Transverse colon (tissue), 4 donors: ENCODE data around the gene FAF2. TPM values are rescaled to one million over a fixed set of nuclear protein-coding genes. Genes with fewer than 3 reads are reported as not detected.

Experiments used
- DNase-seq: peaks from one replicate; pipeline ENCODE4 v3.0.0-alpha.2; 2019
- H3K27ac ChIP-seq, 4 donors: fragments of 200-600 bp; sonication (generic); 2 replicates each; pipeline ENCODE4 v1.5.1; 2016 to 2018; ENCODE audit warnings: inconsistent platforms in 4 of 4
- H3K27me3 ChIP-seq: fragments of 200-600 bp; sonication (generic); 2 replicates; pipeline ENCODE4 v1.5.1; 2017; ENCODE audit warnings: inconsistent platforms
- H3K36me3 ChIP-seq, 4 donors: fragments of 200-600 bp; sonication (generic); 2 replicates each; pipeline ENCODE4 v1.5.1; 2017 to 2019; ENCODE audit warnings: inconsistent platforms in 4 of 4
- H3K4me1 ChIP-seq, 4 donors: fragments of 200-600 bp; sonication (generic); 2 replicates each; pipeline ENCODE4 v1.5.1; 2017 to 2020; ENCODE audit warnings: inconsistent platforms in 4 of 4
- H3K4me3 ChIP-seq, 4 donors: fragments of 200-600 bp; sonication (generic); 1 replicate in 1 of 4; 2 replicates in 3 of 4; pipeline versions ENCODE4 v1.5.1 to v1.6.1; 2017 to 2019; ENCODE audit warnings: inconsistent platforms in 4 of 4
- H3K9me3 ChIP-seq, 2 donors: fragments of 200-600 bp; sonication (generic); 2 replicates each; pipeline ENCODE4 v1.5.1; 2017 to 2019; ENCODE audit warnings: inconsistent platforms in 2 of 2
- EP300 ChIP-seq: sonication (generic); formaldehyde crosslinking; IDR thresholded peaks from one replicate; pipeline ENCODE4 v1.6.1; 2017; ENCODE audit warnings: antibody characterized with exemption, low read depth
- POLR2A ChIP-seq: fragments of 450-650 bp; IDR thresholded peaks from one replicate; pipeline ENCODE4 v1.6.1; 2016; ENCODE audit warnings: antibody characterized with exemption, mild to moderate bottlenecking, moderate library complexity
- POLR2AphosphoS5 ChIP-seq, 3 donors: sonication (generic); formaldehyde crosslinking; IDR thresholded peaks; one replicate each; pipeline ENCODE4 v1.6.1; 2016; ENCODE audit warnings: antibody characterized with exemption in 3 of 3
- WGBS, 2 donors: methylation state at CpG; one replicate each; pipeline ENCODE4 v1.1.5; 2018; ENCODE audit warnings: low coverage in 1 of 2; 5-methylcytosine and 5-hydroxymethylcytosine counted together
- in situ Hi-C, 4 donors: fragments of 200-750 bp; cut with MboI; loops; one replicate each; pipeline versions ENCODE4 v1.15.0 to v1.15.1; 2017; ENCODE audit warnings: low sequenced_read_pairs in 3 of 4, low pct_ligation_motif_present in 1 of 4, low pct_unique_long_range_greater_than_20kb in 1 of 4
- intact Hi-C: fragments of 100-400 bp; cut with DNase I; formaldehyde crosslinking; loops from one replicate; pipeline ENCODE4 v1.15.1; 2023; ENCODE audit warnings: low total_unique reads
- small RNA-seq, 4 donors: library from RNA; depleted of rRNA; stranded (forward); fragments of <200 nt; gene quantifications; one replicate each; pipeline ENCODE3, GENCODE V24; 2016
- total RNA-seq, 4 donors: library from RNA; depleted of rRNA; stranded (reverse); fragments of >200 nt; gene quantifications; one replicate each; pipeline ENCODE4 v1.1.0, GENCODE V29; 2016
- TF ChIP-seq, protein P1 (sequence below), 5 experiments: fragments of 200-600 bp in 3 of 5; fragments of 450-650 bp in 2 of 5; sonication (generic) in 3 of 5; IDR thresholded peaks; 1 replicate in 2 of 5; 2 replicates in 3 of 5; pipeline ENCODE4 v1.5.1; 2016 to 2017; ENCODE audit warnings: antibody characterized with exemption in 5 of 5, inconsistent platforms in 3 of 5, mild to moderate bottlenecking in 2 of 5, moderate library complexity in 1 of 5

Gene FAF2
- total RNA-seq, 4 donors from 2014 or later: 3.8 to 32.4 (median 26.5) TPM

DNA sequence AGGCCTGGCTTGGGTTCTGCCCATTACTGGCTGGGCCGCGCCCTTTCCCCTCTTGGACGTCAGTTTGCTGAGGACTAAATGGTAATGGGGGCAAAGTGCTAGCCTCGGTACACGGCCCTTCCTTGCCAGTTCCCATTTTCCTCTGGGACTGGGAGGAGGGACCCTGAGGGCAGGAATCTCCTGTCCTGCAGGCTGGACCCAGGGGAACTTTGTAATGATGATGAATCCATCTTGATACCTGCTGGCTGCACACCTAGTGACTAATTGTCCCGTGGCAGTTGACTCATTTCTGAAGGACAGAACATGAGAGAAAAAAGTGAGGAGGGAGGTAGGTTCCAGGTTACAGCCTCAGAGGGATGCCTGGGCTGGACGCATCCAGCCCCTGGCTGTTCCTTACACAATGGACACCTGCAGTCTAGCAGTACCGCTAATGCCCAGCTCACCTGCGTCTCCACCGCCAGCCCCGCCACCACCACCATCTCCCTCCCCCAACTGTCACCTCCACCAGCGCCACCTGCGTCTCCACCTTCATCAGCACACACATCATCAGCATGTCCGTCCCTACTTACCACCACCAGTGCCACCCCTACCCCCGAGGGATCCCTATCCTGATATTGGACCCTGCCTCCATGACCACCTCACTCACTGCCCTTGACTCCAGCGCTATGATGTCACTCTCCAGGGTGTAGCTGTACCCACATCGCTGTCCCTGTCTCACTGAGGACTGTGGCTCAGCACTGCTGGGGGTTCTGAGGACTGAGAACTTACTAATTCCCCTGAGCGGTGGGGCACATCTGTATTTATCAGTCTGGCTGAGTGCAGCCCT, 105.3 kb downstream of the FAF2 start:
- H3K4me1 ChIP-seq: peaks cover 2 to 27% (median 19%) of the 10 kb centered on the region in 4 donors
- intact Hi-C loops (no loop called here), in situ Hi-C loops (no loop called here)
- no peaks in the 10 kb centered on the region for H3K27me3 ChIP-seq
- H3K9me3 ChIP-seq: no peaks in the 10 kb centered on the region
- no peaks in the 10 kb centered on the region for H3K36me3 ChIP-seq
- TF ChIP-seq POLR2AphosphoS5 (IDR thresholded peaks at IDR 0.05) (peak in 1 of 3 donors; percentile 46), POLR2A (no peak), EP300 (peak; percentile 31)
- TF ChIP-seq, protein P1, sequence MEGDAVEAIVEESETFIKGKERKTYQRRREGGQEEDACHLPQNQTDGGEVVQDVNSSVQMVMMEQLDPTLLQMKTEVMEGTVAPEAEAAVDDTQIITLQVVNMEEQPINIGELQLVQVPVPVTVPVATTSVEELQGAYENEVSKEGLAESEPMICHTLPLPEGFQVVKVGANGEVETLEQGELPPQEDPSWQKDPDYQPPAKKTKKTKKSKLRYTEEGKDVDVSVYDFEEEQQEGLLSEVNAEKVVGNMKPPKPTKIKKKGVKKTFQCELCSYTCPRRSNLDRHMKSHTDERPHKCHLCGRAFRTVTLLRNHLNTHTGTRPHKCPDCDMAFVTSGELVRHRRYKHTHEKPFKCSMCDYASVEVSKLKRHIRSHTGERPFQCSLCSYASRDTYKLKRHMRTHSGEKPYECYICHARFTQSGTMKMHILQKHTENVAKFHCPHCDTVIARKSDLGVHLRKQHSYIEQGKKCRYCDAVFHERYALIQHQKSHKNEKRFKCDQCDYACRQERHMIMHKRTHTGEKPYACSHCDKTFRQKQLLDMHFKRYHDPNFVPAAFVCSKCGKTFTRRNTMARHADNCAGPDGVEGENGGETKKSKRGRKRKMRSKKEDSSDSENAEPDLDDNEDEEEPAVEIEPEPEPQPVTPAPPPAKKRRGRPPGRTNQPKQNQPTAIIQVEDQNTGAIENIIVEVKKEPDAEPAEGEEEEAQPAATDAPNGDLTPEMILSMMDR (IDR thresholded peaks at IDR 0.05): no peak
- DNase-seq: peak; percentile 64
- 65 to 74% methylated on average over 7 to 18 of the region's 18 CpGs for WGBS, 2 donors
- peak overlapping the region in 1 of 4 donors; percentile 37 for H3K27ac ChIP-seq
- H3K4me3 ChIP-seq: no peak overlapping the region

DNA sequence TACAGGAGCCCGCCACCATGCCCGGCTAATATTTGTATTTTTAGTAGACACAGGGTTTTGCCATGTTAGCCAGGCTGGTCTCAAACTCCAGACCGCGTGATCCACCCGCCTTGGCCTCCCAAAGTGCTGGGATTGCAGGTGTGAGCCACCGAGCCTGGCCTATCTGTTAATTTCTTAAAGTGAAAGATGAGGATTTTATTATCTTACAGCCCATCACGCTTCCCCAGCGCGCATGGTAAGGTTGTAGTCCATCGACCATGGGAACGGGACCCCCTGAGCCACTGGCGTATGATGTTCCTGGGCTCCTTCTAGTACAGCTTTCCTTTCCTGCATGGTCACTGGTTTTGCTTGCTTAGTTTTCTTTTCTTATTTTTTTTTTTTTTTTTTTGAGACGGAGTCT, 109.7 kb downstream of the FAF2 start:
- H3K27me3 ChIP-seq: no peaks in the 10 kb centered on the region
- H3K27ac ChIP-seq: no peak overlapping the region
- no peaks in the 10 kb centered on the region for H3K9me3 ChIP-seq
- no peak for DNase-seq
- no peaks in the 10 kb centered on the region for H3K36me3 ChIP-seq
- H3K4me1 ChIP-seq: peaks cover 0 to 4% (median 0%) of the 10 kb centered on the region in 4 donors
- in situ Hi-C loops: no loop called here
- intact Hi-C loops: no loop called here
- 96 to 98% methylated on average over 8 to 13 of the region's 13 CpGs for WGBS, 2 donors
- H3K4me3 ChIP-seq: no peak overlapping the region
- TF ChIP-seq POLR2A: no peak
- TF ChIP-seq POLR2AphosphoS5 (IDR thresholded peaks at IDR 0.05): no peak
- TF ChIP-seq, protein P1 (IDR thresholded peaks at IDR 0.05): no peak
- TF ChIP-seq EP300: no peak

Small RNA genes within 50 kb of the gene (small RNA-seq; reads per million reads assigned to genes)
- gene AC010297.1 (0 reads per million in 4 donors), gene RF00019 (0 reads per million in 4 donors), gene RN7SL684P (0 to 0.55 (median 0.06) reads per million in 4 donors)

Other genes starting within 250 kb of the FAF2 start
- gene SIMC1, start 210.0 kb upstream of the FAF2 start, total RNA-seq: 10 to 100 TPM; 15.0 to 21.2 (median 17.7) TPM
- 100 to 1,000 TPM in 3 of 4 donors, 10 to 100 TPM in 1; 80.8 to 157 (median 111) TPM for gene KIAA1191, start 86.6 kb upstream of the FAF2 start, total RNA-seq
- gene ARL10, start 82.9 kb upstream of the FAF2 start, total RNA-seq: 1 to 10 TPM; 1.1 to 4.9 (median 2.6) TPM
- gene NOP16, start 59.8 kb upstream of the FAF2 start, total RNA-seq: 10 to 100 TPM in 1 of 4 donors, 1 to 10 TPM in 3; 1.8 to 12.7 (median 8.5) TPM
- 100 to 1,000 TPM; 158 to 320 (median 207) TPM for gene HIGD2A, start 59.6 kb upstream of the FAF2 start, total RNA-seq
- 100 to 1,000 TPM; 167 to 272 (median 265) TPM for gene CLTB, start 31.8 kb upstream of the FAF2 start, total RNA-seq
- 10 to 100 TPM; 43.8 to 65.6 (median 54.8) TPM for gene RNF44, start 89.0 kb downstream of the FAF2 start, total RNA-seq
- gene CDHR2, start 101.0 kb downstream of the FAF2 start, total RNA-seq: 100 to 1,000 TPM in 2 of 4 donors, 10 to 100 TPM in 2; 15.5 to 257 (median 104) TPM
- 1 to 10 TPM; 1.6 to 9.7 (median 3.6) TPM for gene GPRIN1, start 161.8 kb downstream of the FAF2 start, total RNA-seq
- gene SNCB, start 182.1 kb downstream of the FAF2 start, total RNA-seq: not detected
- not detected for gene EIF4E1B, start 182.3 kb downstream of the FAF2 start, total RNA-seq
- gene TSPAN17, start 199.1 kb downstream of the FAF2 start, total RNA-seq: 100 to 1,000 TPM in 1 of 4 donors, 10 to 100 TPM in 3; 27.2 to 227 (median 36.1) TPM